GM12801 (cell line): ENCODE results near the gene ASB10.

Experiments used
- TF ChIP-seq, protein P1 (sequence below): IDR thresholded peaks from one replicate; pipeline ENCODE4 v1.5.1; 2011; ENCODE audit warnings: control low read depth; ENCODE audit not compliant: insufficient read length; ENCODE audit errors: extremely low read depth

The ASB10 gene

DNA sequence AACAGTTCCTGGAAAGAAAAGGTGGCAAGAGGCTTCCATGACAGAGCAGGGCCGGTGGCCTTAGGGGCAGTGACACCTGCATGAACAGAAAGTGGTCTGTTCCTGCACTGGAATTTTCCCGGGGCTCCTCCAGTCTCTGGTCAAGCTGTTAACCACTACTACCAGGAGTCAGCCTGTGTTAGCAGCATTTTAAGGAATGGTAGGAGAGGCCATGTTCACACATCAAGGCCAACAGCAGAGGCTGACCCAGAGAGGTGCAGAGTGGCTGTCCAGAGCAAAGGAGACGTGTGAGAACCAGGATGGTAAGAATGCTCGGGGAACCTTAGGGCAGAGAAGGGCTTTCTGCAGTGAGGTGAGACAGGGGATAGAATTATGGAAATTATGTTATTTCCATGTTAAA, 14.7 kb upstream of the ASB10 start:
- TF ChIP-seq, protein P1, sequence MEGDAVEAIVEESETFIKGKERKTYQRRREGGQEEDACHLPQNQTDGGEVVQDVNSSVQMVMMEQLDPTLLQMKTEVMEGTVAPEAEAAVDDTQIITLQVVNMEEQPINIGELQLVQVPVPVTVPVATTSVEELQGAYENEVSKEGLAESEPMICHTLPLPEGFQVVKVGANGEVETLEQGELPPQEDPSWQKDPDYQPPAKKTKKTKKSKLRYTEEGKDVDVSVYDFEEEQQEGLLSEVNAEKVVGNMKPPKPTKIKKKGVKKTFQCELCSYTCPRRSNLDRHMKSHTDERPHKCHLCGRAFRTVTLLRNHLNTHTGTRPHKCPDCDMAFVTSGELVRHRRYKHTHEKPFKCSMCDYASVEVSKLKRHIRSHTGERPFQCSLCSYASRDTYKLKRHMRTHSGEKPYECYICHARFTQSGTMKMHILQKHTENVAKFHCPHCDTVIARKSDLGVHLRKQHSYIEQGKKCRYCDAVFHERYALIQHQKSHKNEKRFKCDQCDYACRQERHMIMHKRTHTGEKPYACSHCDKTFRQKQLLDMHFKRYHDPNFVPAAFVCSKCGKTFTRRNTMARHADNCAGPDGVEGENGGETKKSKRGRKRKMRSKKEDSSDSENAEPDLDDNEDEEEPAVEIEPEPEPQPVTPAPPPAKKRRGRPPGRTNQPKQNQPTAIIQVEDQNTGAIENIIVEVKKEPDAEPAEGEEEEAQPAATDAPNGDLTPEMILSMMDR, result no peak

- TF ChIP-seq, protein P1, result no peak
Measured at GRCh38 chr7:151201344-151201743, 14.3 kb upstream of the ASB10 start.

GRCh38 chr7:151198945-151199848, 12.1 kb upstream of the ASB10 start:
- TF ChIP-seq, protein P1, result no peak

DNA sequence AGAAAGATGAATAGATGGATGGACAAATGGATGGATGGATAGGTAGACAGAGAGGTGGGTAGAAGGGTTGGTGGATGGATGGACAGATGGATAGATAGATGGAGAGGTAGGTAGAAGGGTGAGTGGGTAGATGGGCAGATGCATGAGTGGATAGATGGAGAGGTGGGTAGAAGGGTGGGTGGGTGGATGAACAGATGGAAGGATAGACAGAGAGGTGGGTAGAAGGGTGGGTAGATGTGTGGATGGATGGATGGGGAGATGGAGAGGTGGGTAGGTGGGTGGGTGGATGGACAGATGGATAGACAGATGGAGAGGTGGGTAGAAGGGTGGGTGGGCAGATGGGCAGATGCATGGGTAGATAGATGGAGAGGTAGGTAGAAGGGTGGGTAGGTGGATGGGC, 10.9 kb upstream of the ASB10 start:
- TF ChIP-seq, protein P1, result no peak

DNA sequence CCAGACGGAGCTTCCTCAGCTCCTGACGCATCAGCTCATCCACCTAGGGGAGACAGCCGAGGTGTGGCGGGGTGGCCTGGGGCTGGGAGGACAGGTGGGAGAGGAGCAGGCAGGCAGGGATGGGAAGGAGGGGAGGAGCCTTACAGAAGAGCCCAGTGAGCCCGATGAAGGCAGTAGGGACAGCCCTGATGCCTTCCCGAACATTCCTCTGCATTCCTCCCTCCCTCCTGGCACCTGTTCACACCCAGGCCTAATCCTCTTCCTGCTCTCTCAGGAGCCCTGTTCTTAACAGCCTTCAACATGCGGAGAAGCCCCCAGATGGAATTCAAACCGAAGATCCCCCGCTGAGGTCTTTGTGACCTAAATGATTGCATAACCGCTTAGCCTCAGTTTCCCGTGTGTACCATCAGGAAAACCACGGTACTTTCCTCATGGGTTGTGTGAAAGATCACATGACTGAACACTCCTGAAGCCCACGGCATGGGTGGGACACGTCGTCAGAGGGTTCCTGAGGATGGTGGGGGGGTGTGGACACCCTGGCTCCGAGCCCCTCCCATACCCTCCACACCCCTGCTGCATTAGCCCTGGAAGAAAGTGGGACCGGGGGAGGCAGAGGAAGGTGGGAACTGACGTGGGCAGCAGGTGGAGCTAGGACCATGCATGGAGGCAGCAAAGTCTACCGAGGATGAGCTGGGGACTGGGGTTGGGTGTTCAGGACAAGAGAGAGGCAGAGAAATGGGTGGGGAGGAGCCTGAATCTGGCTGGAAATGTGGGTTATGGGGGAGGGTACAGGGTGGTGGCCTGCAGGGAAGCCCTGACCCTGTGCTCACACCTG, 8.8 kb upstream of the ASB10 start:
- TF ChIP-seq, protein P1, result no peak

DNA sequence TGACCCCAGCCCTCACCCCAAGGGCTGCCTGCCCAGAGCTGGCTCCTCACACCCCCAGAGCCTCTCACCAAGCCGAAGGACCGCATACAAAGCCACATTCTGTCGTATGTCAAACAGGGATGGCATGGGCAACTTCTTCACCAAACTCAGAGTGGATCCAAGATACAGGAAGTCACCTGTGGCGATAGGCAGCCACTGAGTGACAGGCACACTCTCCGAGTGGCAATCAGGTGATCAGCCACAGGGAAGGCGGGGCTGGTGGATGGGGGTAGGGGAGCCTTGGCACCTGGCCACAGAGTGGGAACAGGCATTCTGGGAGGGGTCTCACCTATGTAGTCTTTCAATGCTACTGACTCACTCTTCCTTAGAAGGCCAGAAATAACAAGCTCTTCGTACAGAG, 7.1 kb upstream of the ASB10 start:
- TF ChIP-seq, protein P1, result no peak

- TF ChIP-seq, protein P1, result no peak
Measured at GRCh38 chr7:151193203-151193978, 6.3 kb upstream of the ASB10 start.
